Coronary artery (tissue), 2 donors: ENCODE results near the gene RERE.

ENCODE experiments used
- DNase-seq: peaks from one replicate; pipeline ENCODE4 v3.0.0-alpha.2; 2017; ENCODE audit warnings: low spot score
- H3K27ac ChIP-seq, 2 donors: fragments of 200-600 bp; sonication (generic); one replicate each; pipeline ENCODE4 v1.5.1; 2016 to 2019
- H3K4me3 ChIP-seq: fragments of 200-600 bp; sonication (generic); 2 replicates; pipeline ENCODE4 v1.5.1; 2016; ENCODE audit warnings: mild to moderate bottlenecking, moderate library complexity
- CTCF ChIP-seq: fragments of 200-600 bp; sonication (generic); IDR thresholded peaks from one replicate; pipeline ENCODE4 v1.5.1; 2019; ENCODE audit warnings: antibody characterized with exemption

RERE gene

GRCh38 chr1:8412183-8412831 lies 405.1 kb downstream of the RERE start:
- no peak for DNase-seq
- TF ChIP-seq CTCF, result no peak
- peak overlapping the region; percentile 62 to 80 for H3K27ac ChIP-seq
- peak overlapping the region; percentile 50 for H3K4me3 ChIP-seq

- no peak for TF ChIP-seq CTCF
- no peak for DNase-seq
- peak overlapping the region; percentile 50 for H3K4me3 ChIP-seq
- peak overlapping the region; percentile 62 to 80 for H3K27ac ChIP-seq
Measured at GRCh38 chr1:8411803-8412182, 405.6 kb downstream of the RERE start.

GRCh38 chr1:8410791-8411190 lies 406.6 kb downstream of the RERE start:
- no peak for TF ChIP-seq CTCF
- Histone ChIP-seq H3K27ac (peak overlapping the region; percentile 22 to 74), H3K4me3 (no peak overlapping the region)
- DNase-seq, result no peak

- Histone ChIP-seq H3K27ac (peak overlapping the region; percentile 65 to 86), H3K4me3 (peak overlapping the region; percentile 45)
- no peak for DNase-seq
- no peak for TF ChIP-seq CTCF
Measured at GRCh38 chr1:8409606-8410005, 407.8 kb downstream of the RERE start.

GRCh38 chr1:8409106-8409505 lies 408.3 kb downstream of the RERE start:
- peak overlapping the region; percentile 45 for H3K4me3 ChIP-seq
- no peak for DNase-seq
- H3K27ac ChIP-seq, result peak overlapping the region; percentile 65 to 86
- no peak for TF ChIP-seq CTCF

GRCh38 chr1:8408151-8408839 lies 409.1 kb downstream of the RERE start:
- peak overlapping the region; percentile 45 for H3K4me3 ChIP-seq
- DNase-seq, result peak; percentile 78
- H3K27ac ChIP-seq, result peak overlapping the region; percentile 65 to 86
- no peak for TF ChIP-seq CTCF

GRCh38 chr1:8407652-8408051 lies 409.8 kb downstream of the RERE start:
- DNase-seq, result no peak
- H3K4me3 ChIP-seq, result peak overlapping the region; percentile 45
- no peak for TF ChIP-seq CTCF
- peak overlapping the region; percentile 65 to 86 for H3K27ac ChIP-seq
